Stimulated activated CD8-positive, alpha-beta memory T cell treated with anti-CD3 and anti-CD28 coated beads, Interleukin-15, amount 100 ng/mL, for 1 hour (primary cell): ENCODE measurements around the gene METTL8.

Source experiments
- DNase-seq: peaks from one replicate; pipeline ENCODE4 v3.0.0-alpha.2; 2020; ENCODE audit warnings: low read depth

METTL8 gene

DNA sequence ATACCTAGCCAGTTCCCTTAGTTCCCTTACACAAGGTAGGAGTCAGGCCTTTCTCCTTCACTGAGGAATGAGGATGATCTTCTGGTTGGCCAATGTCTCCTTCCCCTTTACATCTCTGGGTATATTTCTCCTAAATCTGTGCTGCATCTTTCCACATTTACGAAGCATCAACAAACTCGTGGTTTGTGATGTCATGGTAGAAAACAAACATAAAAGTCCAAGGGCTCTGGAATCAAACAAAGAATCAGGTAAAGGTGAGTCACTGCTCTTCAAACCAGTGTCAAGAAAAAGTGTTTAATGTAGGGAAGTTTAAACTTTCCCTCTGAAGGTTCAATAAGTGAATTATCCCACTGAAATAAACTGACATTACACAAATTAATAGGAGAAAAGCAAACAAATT lies 122.9 kb downstream of the METTL8 start:
- no peak for DNase-seq

DNA sequence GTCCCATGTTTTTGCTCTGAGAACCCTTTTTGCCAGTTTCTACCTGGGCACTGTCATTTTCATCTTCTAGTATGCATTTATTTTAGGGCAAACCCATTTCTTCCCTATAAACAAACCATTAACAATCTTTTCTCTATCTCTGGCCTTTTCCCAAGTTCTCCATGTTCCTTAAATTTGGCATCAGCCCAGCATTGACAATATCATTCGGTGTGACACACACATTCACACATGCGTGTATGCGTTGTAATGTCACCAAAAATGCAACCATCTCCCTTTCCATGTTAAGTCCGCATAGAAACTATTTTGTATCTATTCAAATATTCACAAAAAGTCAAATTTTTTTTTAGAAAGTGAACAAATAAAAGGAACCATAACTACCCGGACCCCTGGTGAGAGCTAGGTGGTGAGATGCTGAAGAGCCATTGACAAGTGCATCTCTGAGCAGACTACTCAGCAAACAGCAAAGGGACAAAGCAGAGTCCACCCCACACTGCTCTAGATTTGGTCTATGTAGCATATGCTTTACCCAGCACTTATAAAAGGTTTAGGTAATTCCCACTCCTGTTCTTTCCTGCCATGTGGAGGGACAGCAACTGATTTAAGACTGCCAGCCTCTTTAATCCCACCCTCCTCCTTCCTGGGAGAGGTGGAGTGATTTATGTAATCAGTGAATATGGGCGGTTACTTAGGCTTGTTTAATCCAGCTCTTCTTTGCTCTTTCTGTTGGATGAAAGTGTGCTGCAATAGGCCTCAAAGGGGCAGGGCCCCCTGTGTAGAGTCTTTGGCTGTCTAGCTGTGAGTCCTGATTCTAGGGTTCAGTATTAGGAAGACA lies 124.1 kb downstream of the METTL8 start:
- no peak for DNase-seq

DNA sequence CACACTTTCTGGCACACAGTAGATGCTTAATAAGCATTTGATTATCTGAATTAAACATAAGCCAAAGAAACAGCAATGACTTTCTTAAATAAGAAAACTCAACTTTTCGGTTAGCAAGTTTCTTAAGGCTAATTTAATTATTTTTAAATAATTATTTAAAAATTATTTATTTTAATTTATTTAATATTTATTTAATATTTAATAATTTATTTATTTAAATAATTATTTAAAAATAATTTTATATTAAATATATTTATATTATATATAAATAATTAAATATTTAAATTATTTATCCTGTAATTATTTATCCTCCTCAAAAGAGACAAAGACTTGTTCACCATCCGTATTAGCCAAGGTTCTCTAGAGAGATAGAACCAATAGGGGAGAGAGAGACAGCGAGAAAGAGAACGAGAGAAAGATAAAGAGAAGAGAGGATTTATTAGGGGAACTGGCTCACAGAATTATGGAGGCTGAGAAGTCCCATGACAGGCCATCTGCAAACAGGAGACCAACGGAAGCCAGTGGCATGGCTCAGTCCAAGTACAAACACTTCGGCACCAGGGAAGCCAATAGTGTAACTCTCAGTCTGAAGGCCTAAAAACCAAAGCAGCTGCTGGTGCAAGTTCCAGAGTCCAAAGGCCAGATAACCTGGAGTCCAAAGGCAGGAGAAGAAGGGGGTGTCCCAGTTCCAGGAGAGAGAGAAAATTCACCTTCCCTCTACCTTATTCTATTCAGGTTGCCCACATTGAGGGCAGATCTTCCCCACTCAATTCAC lies 125.3 kb downstream of the METTL8 start:
- DNase-seq, result no peak

DNA sequence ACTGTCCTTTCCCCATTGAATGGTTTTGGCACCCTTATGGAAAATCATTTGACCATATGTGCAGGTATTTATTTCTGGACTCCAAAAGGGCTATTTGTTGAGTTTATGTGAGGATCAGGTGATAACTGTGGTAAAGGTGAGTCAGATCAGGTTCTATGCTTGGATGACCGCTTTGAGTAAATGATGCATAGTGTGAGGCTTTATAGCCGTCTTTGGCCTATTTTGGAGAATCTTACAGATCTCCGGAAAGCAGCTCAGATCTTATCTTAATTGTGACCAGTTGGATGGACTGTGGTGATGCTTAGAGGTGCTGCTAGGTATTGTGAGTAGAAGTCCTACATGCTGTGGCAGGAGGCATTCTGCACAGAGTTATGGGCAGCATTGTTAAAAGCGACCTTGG lies 126.2 kb downstream of the METTL8 start:
- no peak for DNase-seq

DNA sequence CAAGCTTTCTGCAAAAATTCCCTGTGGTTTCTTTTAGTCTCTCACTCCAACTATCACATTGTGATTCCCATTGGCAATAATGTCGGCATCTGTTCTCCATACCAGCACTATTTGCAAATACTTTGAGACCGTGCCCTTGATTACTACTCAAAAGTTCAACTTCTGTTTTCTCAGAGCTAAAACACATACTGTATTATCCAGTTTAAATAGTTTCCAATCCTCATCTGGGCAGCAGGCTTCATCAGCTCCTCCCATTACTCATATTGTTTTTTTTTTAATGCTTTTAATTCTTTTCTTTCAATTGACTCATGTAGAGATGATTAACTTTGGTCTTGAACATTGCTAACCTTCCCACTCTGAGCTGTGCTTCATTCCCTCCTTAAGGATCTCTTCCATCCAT lies 135.8 kb downstream of the METTL8 start:
- DNase-seq, result no peak

DNA sequence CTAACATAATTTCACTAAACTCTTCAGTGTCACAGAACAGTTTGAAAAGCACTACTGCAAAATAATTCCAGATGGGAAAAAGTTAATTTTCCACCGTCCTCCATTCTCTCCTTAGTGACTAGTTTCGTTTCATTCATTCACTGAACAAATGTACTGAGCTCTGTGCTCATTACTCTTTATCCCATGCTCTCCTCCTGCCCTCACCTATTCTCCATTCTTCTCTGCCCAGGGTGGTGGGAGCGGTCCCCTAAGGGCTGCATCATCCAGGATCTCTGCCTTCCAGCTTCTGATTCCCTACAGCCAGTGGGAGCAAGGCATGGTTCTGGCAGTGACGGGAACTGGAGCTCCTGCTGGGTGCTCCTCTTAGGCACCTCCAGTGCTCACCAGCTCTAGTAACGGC lies 139.2 kb downstream of the METTL8 start:
- DNase-seq, result no peak

DNA sequence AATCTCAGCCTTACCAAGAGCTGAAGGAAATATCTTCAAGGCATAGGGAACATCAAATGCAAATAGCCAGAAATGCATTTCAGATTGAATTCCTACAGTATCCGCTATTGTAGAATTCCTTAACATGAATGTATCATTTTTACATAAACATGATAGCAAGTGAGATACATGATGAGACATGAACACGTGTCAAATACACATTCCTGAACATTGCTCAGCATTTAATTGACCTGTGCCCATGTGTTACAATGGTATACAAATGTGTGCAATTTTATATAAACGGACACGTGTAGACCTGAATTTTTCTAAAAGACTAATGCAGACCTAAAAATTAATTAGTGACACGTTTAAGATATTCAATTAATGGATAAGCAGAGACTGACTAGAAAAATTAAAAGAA lies 140.1 kb downstream of the METTL8 start:
- DNase-seq, result no peak

DNA sequence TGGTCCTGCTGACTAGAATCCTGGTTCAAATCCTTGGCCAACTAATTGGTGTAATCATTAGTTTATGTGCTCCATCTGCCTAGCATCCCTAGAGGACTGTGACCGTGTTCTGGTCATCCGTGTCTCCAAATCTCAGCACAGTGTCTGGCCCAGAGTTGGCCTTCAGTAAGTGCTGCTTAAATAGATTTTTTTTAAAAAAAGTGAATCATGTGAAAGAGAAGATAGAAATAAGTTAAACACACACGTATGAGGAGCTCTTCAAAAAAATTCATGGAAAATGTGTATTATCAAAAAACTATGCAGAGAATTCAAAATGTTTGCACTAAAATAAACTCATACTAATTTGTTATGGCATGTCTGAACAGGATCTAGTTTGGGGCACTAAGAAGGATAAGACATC lies 143.8 kb downstream of the METTL8 start:
- no peak for DNase-seq

DNA sequence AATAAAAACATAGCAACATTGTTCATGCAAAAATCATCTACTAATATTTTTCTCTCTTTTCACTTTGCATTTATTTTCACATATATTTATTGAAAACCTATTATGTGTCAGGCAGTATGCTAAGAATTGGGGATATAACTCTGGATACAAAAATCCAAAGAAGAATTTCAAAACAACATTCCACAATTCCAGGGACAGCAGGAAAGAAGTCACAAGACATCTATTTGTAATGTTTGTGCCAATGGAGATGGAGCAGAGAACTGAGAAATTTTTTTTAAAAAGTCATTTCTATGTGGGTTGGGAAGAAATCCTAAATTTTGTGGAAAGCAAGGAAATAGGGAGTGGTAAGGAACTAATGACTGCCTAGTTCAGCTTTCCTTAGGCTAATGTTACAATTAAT lies 144.5 kb downstream of the METTL8 start:
- DNase-seq, result no peak

DNA sequence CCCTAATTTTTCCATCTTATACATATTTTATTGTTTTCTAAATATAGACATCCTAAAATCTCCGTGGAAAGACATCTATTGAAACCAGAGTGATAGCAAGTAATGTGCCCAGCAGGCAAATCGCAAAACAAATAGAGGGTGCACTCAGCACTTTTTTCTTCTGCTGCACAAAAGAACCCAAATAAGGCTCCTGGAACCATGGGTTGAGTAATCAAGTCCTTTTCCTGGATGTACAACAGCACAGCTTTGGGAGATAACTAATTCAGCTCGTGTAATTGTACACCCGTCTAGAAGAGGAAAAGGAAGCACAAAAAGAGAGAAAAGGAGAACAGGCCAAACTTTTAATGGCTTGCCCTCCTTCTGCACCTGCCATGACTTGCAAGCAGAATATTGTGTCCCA lies 146.2 kb downstream of the METTL8 start:
- DNase-seq, result no peak

DNA sequence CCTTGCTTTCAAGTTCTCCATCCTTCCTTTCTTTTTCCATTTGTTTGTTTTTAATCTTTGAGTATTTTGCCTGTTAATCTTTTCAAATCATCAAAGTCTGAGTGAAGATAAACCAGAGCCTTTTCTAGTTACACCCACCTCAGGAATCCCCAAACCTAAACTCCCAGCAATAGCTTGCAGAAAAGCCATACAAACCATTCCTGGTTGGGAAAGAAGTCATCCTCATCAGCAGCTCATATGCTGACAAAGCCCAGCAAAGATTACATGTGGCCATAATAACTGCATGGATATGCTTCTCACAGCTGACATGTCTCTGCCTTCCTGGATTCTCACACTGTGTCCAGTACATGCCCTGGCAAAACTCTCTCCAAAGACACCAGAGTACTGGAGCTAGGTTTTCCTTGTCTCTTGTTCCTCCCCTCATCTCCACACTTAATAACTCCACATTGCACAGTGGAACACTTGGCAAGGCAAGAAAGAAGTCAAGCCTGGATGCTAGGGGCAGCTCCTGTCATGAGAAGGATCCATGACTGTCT lies 146.7 kb downstream of the METTL8 start:
- no peak for DNase-seq

DNA sequence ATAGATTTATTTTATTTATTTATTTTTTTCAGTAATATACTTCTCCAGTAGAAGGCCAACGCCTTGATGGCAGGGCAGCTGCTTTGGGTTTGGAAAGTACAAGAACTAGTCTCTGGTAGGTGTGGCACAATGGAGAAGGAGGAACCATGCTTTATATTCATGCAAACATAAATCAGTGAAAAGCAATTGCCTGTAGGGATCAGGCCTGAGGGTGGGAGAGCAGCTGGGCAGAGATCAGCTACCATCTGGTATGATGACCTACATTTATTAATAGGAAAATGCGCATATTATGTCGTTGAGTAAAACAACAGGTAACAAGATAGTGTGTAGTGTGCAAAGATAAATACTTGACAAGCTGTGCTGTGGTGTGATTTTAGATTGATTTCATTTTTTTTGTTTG lies 152.7 kb downstream of the METTL8 start:
- no peak for DNase-seq

DNA sequence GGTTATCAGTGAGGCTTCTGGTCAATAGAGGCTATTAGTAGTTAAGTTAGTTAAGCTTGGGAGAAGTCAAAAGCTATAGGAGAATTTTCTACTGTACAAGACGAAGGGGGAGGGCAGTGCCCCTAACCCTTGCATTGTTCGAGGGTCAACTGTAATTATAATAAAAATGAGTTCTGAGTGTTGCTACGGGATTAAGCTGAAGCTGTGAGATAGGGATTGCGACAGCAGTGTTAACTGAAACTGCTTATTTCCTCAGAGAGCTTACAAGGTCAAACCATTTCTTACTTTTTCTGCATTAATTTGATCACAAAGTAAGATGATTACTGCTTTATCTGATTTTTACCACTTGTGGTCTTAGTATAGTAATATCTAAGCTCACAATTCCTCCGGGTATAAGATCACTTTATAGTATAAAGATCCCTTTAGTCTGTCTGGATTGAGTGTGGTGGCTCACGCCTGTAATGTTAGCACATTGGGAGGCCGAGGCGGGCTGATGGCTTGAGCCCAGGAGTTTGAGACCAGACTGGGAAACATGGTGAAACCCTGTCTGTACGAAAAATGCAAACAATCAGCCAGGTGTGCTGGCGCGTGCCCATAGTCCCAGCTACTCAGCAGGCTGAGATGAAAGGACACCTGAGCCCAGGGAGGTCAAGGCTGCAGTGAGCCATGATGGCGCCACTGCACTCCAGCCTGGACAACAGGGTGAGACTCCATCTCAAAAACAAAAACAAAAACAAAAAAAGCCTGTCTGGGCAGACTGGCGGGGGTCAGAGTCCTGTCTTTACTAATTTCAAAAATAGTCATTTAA lies 153.6 kb downstream of the METTL8 start:
- DNase-seq, result no peak

DNA sequence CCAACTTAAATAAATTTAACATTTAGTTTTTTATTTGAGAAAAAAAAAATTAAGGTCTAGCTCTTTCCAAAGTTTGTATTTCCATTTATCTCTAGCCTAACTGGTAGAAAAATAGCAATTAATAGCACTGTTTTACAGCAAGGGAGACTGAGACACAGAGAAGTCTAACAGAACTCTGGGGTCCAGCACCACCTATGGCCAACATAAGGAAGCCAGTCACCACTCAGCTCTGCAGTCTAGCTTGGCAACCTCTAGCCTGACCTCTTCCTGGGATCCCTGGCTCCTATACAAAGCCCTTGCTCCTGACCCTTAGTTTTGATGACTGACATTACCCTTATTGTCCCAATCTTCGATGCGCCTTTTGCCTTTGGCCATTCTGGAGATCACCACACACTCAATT lies 159.0 kb downstream of the METTL8 start:
- DNase-seq, result no peak

DNA sequence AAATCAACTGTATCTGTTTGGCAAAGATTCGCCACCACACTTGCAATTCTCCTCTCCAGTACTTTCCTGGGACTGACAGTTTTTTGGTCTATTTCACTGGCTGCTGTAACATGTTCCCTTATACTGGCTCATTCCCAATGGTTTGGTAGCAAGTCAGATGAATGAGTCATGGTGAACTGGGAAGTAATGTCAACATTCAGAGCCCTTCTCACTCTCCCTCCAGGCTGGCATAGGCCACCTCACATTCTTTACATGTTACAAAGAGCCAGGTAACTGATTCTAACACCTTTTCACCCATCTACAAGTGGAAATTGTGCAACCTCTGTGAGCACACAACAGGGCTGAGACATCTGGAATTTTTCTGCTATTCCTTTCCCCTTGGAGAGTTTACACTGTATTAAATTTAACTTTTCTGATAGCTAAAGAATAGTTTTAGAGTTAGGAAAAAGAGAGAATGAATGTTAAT lies 161.8 kb downstream of the METTL8 start:
- no peak for DNase-seq

DNA sequence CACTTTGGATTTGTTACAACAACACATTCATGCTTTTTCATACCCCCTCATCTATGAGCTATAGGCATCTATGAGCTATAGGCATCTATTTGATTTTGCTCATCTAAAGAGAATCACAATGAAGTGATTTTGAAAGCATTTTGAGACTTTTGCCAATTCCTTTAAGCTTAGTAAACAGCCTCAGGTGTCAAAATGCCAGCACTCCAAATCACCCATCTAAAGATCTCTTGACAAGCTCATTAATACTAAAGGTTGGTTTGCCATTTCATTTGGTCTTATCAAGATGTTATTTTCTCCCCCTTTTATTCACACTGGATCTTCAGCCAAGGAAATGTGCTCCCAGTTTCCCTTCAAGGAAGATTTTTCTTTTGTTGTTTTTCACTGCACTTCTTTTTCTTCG lies 162.4 kb downstream of the METTL8 start:
- DNase-seq, result no peak

DNA sequence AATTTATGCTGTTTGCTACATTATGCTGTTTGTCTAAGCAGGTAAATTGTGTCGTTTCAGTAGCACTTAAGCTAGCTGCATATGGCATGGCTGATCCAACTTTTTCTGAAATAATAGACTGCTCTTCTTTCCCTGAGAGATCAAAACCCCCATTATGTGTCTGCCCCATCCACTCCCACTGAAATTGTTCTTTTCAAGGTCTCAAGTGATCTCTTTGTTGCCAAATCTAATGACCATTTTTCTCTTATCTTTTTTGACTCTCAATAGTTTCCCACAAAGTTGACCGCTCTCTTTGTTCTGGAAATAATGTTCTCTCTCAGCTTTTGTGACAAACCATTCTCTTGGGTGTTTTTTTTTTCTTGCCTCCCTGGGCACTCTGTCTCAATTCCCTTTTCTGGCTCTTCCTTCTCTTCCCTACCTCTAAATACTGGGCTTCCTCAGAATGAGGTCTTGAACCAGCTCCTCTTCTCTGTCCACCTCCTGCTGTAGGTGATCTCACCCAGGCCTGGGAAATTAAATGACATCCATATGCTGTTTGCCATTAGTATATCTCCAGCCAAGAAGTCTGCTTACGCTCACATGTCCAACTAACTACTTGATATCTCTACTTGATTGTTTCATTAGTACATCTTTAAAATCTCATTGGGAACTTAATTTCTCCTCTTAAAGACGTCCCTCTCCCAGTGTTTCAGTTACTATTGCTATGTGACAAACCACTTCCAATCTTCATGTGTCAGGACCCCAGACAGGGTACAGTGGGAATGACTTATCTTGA lies 165.7 kb downstream of the METTL8 start:
- DNase-seq, result no peak
